ENCODE measurements around the gene SLC48A1.

The SLC48A1 gene

GRCh38 chr12:47791351-47791746, 18.3 kb downstream of the SLC48A1 start:
- DNase-seq (ENCODE audit: low read depth): no peak
- no peak for TF ChIP-seq CTCF (conservative IDR thresholded peaks at IDR 0.05; ENCODE audit: low read depth, low read length)
- H3K4me3 ChIP-seq (ENCODE audit: low read length): no peak overlapping the region

GRCh38 chr12:47791874-47792273, 18.8 kb downstream of the SLC48A1 start:
- no peak overlapping the region for H3K4me3 ChIP-seq (ENCODE audit: low read length)
- DNase-seq (ENCODE audit: low read depth): no peak
- no peak for TF ChIP-seq CTCF (conservative IDR thresholded peaks at IDR 0.05; ENCODE audit: low read depth, low read length)

- TF ChIP-seq CTCF (conservative IDR thresholded peaks at IDR 0.05; ENCODE audit: low read depth, low read length): no peak
- no peak overlapping the region for H3K4me3 ChIP-seq (ENCODE audit: low read length)
- no peak for DNase-seq (ENCODE audit: low read depth)
Observed at GRCh38 chr12:47793015-47793681, 20.1 kb downstream of the SLC48A1 start.

- no peak for DNase-seq (ENCODE audit: low read depth)
- TF ChIP-seq CTCF (conservative IDR thresholded peaks at IDR 0.05; ENCODE audit: low read depth, low read length): no peak
- H3K4me3 ChIP-seq (ENCODE audit: low read length): no peak overlapping the region
Observed at GRCh38 chr12:47794679-47795078, 21.6 kb downstream of the SLC48A1 start.

GRCh38 chr12:47795121-47795813, 22.2 kb downstream of the SLC48A1 start:
- no peak for DNase-seq (ENCODE audit: low read depth)
- TF ChIP-seq CTCF (conservative IDR thresholded peaks at IDR 0.05; ENCODE audit: low read depth, low read length): no peak
- H3K4me3 ChIP-seq (ENCODE audit: low read length): no peak overlapping the region

GRCh38 chr12:47795814-47796411, 22.9 kb downstream of the SLC48A1 start:
- no peak for DNase-seq (ENCODE audit: low read depth)
- no peak for TF ChIP-seq CTCF (conservative IDR thresholded peaks at IDR 0.05; ENCODE audit: low read depth, low read length)
- H3K4me3 ChIP-seq (ENCODE audit: low read length): no peak overlapping the region

All from retinal pigment epithelial cell (primary cell).